Stimulated activated CD8-positive, alpha-beta memory T cell treated with anti-CD3 and anti-CD28 coated beads, Interleukin-12 subunit alpha, Interleukin-12 subunit beta, amount 100 ng/mL, for 1 hour (primary cell): ENCODE data around the gene MT1HL1.
"Not testable (repeated sequence)": the region's sequence is repeated elsewhere in the genome, so short reads cannot be mapped to it uniquely, and the experiment has no call there.

Experiments
- DNase-seq: peaks from one replicate; pipeline ENCODE4 v3.0.0-alpha.2; 2020; ENCODE audit warnings: low read depth

MT1HL1 gene

DNA sequence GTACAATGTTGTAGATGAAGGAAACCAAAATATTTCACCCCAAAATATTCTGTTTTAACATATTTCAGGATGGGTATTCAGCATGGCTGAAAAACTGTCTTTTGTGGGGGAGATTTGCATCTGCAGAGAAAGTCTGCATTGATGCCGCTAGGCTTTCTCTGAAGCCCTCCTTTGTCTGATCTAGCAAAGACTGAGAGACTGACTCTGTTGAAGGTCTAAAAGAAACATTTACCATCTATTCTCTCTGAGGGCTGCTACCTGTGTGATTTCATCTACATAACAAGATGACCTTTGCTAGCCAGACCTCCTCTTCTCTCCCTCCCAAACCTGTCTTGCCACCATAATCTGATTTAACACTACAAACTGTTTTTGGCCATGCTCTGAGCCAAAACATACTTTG lies 12.4 kb upstream of the MT1HL1 start:
- no peak for DNase-seq

DNA sequence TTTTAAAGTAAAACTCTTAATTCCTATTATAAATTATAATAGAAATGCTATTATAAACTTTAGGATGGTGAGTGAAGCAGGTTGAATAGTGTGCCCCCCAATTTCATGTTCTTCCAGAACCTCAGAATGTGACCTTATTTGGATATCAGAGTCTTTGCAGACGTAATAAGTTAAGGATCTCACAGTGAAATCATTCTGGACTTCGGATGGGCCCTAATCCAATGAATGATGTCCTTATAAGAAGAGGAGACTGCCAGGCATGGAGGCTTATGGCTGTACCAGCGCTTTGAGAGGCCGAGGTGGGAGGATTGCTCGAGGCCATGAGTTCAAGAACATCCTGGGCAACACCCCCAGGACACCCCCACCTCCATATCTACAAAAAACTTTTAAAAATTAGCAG lies 9.4 kb upstream of the MT1HL1 start:
- no peak for DNase-seq

DNA sequence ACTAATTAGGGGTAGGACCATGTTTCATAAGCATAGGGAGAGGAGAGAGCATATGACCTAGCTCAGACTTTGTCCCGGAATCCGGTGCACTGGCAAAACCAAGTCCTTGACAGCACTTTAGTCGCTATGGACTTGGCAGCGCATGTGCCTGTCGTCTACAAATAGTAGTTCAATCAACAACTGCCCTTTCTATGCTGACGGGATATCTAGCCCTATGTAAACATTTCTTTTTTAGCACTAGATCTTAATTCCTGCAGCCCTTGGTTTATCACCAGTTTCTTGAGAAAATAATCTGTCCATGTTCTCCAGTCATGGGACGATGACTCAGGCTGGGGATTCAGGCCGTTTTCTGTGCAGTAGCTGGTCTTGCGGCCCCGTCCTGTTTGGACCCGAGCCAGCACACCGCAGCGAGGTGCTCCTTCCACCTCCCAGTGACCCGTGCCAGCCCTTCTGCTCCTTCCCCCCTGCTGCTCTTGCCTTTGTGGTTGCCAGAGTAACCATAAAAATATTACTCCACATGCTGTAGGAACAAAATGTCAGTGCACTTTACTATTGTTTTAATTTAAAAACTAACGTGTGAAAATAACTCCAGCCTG lies 8.6 kb upstream of the MT1HL1 start:
- DNase-seq: no peak

GRCh38 chr1:237012361-237012760 lies 8.1 kb upstream of the MT1HL1 start:
- DNase-seq: no peak

DNA sequence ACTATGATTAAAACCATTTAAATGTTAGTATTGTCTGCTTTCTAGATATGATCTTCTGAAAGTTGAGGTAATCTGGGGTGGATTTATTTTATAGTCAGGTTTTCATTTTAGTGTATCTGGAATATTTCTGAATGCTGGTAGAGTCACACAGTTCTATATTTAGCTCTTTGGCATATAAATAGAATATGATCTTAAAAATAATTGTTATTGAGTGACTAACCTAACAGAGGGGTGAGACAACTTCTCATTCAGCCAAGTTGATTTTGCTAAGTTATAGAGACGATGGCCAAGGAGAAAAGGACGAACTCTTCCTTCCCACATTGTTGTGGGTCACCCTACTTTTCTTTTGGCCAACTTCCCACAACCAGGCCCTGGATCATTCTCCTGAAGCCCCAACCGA lies 7.2 kb upstream of the MT1HL1 start:
- no peak for DNase-seq

GRCh38 chr1:237009611-237010010 lies 5.4 kb upstream of the MT1HL1 start:
- DNase-seq: no peak

DNA sequence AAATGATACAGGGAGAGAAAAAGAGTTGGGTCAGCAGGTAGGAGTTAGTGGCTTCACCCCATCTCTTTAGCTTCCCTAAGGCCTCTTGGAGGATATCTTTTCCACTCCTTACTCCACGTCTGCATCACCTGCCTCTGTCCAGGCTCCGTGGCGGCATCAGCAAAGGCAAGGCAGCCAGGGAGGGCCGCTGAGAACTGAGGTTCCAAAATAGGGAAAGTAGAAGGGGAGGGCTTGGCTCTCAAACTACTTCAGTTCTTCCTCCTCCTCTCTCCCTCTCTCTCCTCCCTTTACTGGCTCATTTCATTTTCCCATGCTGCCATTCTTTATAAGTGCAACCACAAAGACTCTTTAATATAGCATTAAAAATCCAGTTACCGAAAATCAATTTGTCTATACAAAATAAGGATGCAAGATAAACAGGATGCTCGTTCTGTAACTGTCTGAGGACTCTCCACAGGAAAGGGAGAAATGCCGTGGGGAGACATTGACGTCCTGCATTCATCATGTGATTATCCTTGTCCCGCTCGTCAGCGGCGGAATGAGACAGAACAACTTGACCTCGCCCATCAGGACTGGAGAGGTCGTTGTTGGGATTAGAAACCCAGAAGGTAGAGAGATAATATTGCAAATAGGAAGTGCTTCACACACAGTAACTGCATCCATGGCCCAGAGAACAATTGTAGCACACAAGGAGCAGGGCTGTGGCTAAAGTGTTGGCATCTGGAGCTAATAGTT lies 3.1 kb upstream of the MT1HL1 start:
- DNase-seq: no peak

GRCh38 chr1:237005674-237006073 lies 1.4 kb upstream of the MT1HL1 start:
- DNase-seq: no peak

DNA sequence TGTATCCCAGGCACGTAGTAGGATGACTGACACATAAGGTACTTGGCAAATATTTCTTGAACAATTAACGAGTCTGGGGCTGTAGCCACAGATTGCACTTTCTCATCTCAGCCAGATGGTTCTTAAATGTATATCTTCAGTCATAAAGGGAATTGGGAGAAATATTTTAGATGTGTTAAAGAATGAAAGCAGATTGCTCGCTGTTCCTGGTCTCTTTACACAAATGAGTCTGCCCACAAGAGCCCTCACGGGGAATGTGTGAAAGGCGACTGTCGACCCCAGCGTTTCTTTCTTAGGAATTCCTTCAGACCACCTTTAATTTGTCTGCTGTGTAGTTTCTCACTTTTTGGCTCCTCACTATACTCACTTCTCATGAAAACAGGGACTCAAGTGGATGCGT lies 725 bp downstream of the MT1HL1 start:
- no peak for DNase-seq

DNA sequence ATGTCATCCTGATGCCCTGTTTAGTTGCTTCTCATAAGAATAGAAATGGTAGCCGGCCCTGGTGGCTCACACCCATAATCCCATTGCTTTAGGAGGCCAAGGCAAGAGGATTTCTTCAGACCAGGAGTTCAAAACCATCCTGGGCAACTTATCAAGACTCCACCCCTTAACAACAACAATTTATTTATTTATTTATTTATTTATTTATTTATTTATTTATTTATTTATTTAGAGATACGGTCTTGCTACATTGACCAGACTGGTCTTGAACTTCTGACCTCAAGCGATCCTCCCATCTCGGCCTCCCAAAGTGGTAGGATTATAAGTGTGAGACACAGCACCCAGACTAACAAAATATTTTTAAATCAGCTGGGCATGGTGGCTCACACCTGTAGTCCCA lies 4.0 kb downstream of the MT1HL1 start:
- no peak for DNase-seq

- no peak for DNase-seq
These were observed 5.7 kb downstream of the MT1HL1 start for GRCh38 chr1:236998546-236998945.

DNA sequence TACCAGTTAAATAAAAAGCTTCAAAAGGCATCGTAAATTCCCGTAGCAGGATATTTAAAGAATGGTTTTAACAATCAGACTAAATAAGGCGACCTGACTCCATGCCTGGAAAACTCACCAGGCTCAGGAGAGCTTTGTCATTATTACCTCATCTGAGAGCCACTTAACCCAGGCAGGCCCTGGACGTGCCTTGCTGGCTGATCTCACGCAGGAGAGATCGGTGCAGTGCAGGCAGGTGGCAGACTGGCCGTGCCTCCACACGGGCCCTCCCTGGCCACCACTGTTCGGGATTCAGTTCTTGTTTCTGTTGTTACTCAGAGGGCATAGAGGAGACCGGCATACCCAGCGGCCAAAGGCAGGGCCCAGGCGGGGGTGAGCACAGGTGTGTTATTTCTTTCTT lies 6.4 kb downstream of the MT1HL1 start:
- DNase-seq: no peak

DNA sequence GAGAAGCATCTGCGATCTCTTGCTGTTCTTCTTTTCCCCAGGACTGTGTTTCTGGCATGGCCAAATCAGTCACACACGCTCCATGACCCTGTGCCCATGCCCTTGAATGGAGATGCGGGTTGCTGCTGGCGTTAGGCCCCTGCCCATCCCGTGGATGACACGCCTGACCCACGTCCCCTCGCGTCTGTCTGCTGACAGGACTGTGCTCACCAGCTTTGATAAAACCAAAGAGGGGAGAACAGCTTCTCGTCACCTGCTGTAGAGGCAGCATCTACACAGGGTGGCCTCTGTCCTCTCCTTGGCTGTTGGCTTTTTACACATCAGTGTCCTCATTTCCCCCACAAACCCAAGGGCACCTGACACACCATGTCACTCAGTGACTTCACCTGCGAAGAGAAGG lies 6.9 kb downstream of the MT1HL1 start:
- DNase-seq: no peak

GRCh38 chr1:236994450-236994849 lies 9.8 kb downstream of the MT1HL1 start:
- no peak for DNase-seq

- DNase-seq: no peak
These were observed 11.8 kb downstream of the MT1HL1 start for GRCh38 chr1:236992449-236992848.

DNA sequence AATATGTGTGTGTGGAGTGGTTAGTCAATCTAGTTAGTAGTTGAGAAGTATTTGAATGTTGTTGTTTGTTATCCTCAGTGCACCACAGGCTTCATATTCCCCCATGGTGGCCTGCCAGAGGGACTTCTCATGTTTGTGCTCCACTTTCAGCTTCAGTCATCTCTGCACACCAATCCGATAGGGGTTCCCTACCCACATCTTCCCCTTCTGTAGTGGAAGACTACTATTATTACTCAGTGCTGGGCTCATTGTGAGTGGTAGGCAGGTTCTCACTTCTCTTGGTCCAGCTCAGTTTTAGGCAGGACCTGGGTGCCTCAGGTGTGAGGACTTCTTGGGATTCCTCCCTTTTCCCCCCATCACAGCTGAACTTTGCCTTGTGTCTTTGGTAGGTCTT lies 14.2 kb downstream of the MT1HL1 start:
- DNase-seq: no peak

GRCh38 chr1:236989290-236990051 lies 14.8 kb downstream of the MT1HL1 start:
- DNase-seq: no peak

- DNase-seq: no peak
These were observed 20.4 kb downstream of the MT1HL1 start for GRCh38 chr1:236983818-236984217.

DNA sequence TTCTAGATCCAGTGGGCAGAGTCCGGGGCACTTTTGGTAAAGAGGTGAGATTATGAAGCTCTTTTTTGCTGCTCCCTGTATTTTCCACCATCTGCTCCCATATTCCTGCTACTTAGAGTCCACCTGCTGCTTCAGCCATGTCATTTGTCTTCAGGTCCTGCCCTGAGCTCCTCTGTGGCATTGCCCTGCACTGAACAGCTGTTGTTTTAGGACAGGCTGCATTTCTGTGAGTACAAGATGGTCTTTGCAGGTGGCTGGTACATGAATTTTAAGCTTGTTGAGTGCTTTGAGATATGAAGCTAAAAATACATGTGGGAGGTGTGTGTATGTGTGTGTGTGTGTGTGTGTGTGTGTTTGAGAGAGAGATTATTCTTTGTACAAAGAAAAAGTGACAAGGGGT lies 21.9 kb downstream of the MT1HL1 start:
- no peak for DNase-seq

DNA sequence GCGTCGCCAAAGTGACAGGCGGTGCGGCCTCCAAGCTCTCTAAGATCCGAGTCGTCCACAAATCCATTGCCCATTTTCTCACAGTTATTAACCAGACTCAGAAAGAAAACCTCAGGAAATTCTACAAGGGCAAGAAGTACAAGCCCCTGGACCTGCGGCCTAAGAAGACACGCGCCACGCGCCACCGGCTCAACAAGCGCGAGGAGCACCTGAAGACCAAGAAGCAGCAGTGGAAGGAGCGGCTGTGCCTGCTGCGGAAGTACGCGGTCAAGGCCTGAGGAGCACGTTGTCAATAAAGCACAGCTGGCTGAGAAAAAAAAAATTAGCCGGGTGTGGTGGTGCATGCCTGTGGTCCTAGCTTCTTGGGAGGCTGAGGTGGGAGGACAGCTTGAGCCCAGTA lies 22.8 kb downstream of the MT1HL1 start:
- DNase-seq: not testable (repeated sequence)

GRCh38 chr1:236980673-236981072 lies 23.6 kb downstream of the MT1HL1 start:
- DNase-seq: no peak

GRCh38 chr1:236979149-236979900 lies 24.9 kb downstream of the MT1HL1 start:
- no peak for DNase-seq

DNA sequence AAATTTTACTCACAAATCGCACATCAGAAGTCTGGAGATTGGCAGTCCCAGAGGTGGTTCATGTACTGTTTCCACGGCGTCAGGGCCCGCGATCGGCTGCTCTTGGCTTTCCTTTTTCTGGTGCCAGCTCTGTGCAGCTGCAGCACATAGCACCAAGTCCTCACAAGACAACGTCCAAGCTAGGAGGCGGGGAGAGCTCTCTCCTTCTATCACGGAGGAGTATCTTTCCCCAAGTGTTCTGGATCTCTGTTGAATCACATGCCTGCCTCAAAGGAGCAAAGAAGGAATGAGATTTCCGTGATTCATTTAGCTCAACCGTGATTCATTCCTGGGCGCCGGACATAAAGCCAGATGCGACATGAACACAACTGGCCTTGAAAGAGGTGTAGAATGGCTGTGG lies 25.5 kb downstream of the MT1HL1 start:
- no peak for DNase-seq
